IMR-90 (cell line): ENCODE results near the gene SDHC. TPM values are rescaled to one million over a fixed set of nuclear protein-coding genes. Genes with fewer than 3 reads are reported as not detected.

ENCODE experiments used
- ATAC-seq: fragments of 200-7000 bp; cut with Tn5 transposase; 2 replicates; pipeline ENCODE4 v1.9.1; 2020; ENCODE audit warnings: low read depth, mild to moderate bottlenecking, moderate library complexity
- BruUV-seq: library from RNA; stranded (reverse); fragments of 400-500 nt; replicated peaks from 2 replicates; lab custom pipeline; 2021; lab: Mats Ljungman, UMichigan
- CTCF ChIA-PET: fragments of 300-600 bp; formaldehyde crosslinking; extraction: SDS; loops from one replicate; lab custom pipeline; 2021; ENCODE audit warnings: antibody characterized with exemption; lab: Yijun Ruan, JAX
- POLR2A ChIA-PET: fragments of 300-600 bp; sonication (Branson Sonifier 250); formaldehyde crosslinking; loops from one replicate; lab custom pipeline; 2022; ENCODE audit warnings: antibody characterized with exemption; ENCODE audit not compliant: unreplicated experiment; lab: Charles Lee
- DNase-seq: peaks from one replicate; pipeline ENCODE4 v3.0.0; 2013
- H2AFZ ChIP-seq: replicated peaks from 2 replicates; pipeline ENCODE3; 2013; ENCODE audit warnings: low read length, mild to moderate bottlenecking; ENCODE audit not compliant: poor library complexity
- H2AK5ac ChIP-seq: 2 replicates; pipeline ENCODE4 v1.6.1; 2013; ENCODE audit warnings: low read depth, low read length, inconsistent platforms
- H2AK9ac ChIP-seq: replicated peaks from 2 replicates; pipeline ENCODE3; 2013; ENCODE audit warnings: mild to moderate bottlenecking, low read depth, low read length, moderate library complexity; ENCODE audit not compliant: poor library complexity
- H2BK120ac ChIP-seq: 2 replicates; pipeline ENCODE4 v1.6.1; 2013; ENCODE audit warnings: low read depth, low read length, inconsistent platforms
- H2BK15ac ChIP-seq: 3 replicates; pipeline ENCODE4 v1.6.1; 2013; ENCODE audit warnings: low read depth, low read length, inconsistent platforms
- H2BK20ac ChIP-seq: 2 replicates; pipeline ENCODE4 v1.6.1; 2013; ENCODE audit warnings: low read depth, mild to moderate bottlenecking, inconsistent platforms, low read length, moderate library complexity
- H2BK5ac ChIP-seq: 2 replicates; pipeline ENCODE4 v1.6.1; 2013; ENCODE audit warnings: mild to moderate bottlenecking, low read depth, low read length, inconsistent platforms; ENCODE audit not compliant: poor library complexity, severe bottlenecking
- H3K14ac ChIP-seq: replicated peaks from 2 replicates; pipeline ENCODE4 v1.6.1; 2013; ENCODE audit warnings: low read depth, low read length, inconsistent platforms
- H3K18ac ChIP-seq: 2 replicates; pipeline ENCODE4 v1.6.1; 2013; ENCODE audit warnings: low read depth, low read length, control low read depth
- H3K23ac ChIP-seq: 2 replicates; pipeline ENCODE4 v1.6.1; 2013; ENCODE audit warnings: low read depth, low read length, inconsistent platforms
- H3K27ac ChIP-seq: 2 replicates; pipeline ENCODE4 v1.5.1; 2013; ENCODE audit warnings: mild to moderate bottlenecking, control low read depth, low read length; ENCODE audit not compliant: insufficient read depth
- H3K27me3 ChIP-seq: 2 replicates; pipeline ENCODE4 v1.6.1; 2013; ENCODE audit warnings: low read length; ENCODE audit not compliant: control insufficient read depth, insufficient read depth
- H3K36me3 ChIP-seq: 2 replicates; pipeline ENCODE4 v1.6.1; 2013; ENCODE audit warnings: low read length, mixed read lengths; ENCODE audit not compliant: control insufficient read depth, insufficient read depth
- H3K4ac ChIP-seq: 2 replicates; pipeline ENCODE4 v1.6.1; 2013; ENCODE audit warnings: low read depth, low read length, inconsistent platforms
- H3K4me1 ChIP-seq: 2 replicates; pipeline ENCODE4 v1.6.1; 2013; ENCODE audit warnings: low read length, mixed read lengths; ENCODE audit not compliant: control insufficient read depth, insufficient read depth
- H3K4me2 ChIP-seq: 2 replicates; pipeline ENCODE4 v1.6.1; 2013; ENCODE audit warnings: low read depth, mild to moderate bottlenecking, control low read depth, low read length, moderate library complexity
- H3K4me3 ChIP-seq: 2 replicates; pipeline ENCODE4 v1.5.1; 2013; ENCODE audit warnings: low read depth, mild to moderate bottlenecking, control low read depth, low read length, moderate library complexity; ENCODE audit not compliant: insufficient read depth
- H3K56ac ChIP-seq: 2 replicates; pipeline ENCODE4 v1.6.1; 2013; ENCODE audit warnings: low read length, inconsistent platforms; ENCODE audit not compliant: insufficient read depth; ENCODE audit errors: extremely low read depth
- H3K79me1 ChIP-seq, 2 experiments: 2 replicates each; pipeline ENCODE4 v1.6.1; 2013; ENCODE audit warnings: low read length in 2 of 2, inconsistent platforms in 1 of 2, low read depth in 1 of 2
- H3K9ac ChIP-seq: 2 replicates; pipeline ENCODE4 v1.6.1; 2013; ENCODE audit warnings: low read depth, low read length, control low read depth
- H3K9me1 ChIP-seq: 2 replicates; pipeline ENCODE4 v1.6.1; 2013; ENCODE audit warnings: low read length, inconsistent platforms; ENCODE audit not compliant: insufficient read depth
- H3K9me3 ChIP-seq: 2 replicates; pipeline ENCODE4 v1.6.1; 2013; ENCODE audit warnings: low read length; ENCODE audit not compliant: control insufficient read depth, insufficient read depth
- H4K20me1 ChIP-seq: 2 replicates; pipeline ENCODE4 v1.6.1; 2013; ENCODE audit warnings: low read length, inconsistent platforms; ENCODE audit not compliant: insufficient read depth
- H4K5ac ChIP-seq: 2 replicates; pipeline ENCODE4 v1.6.1; 2013; ENCODE audit warnings: mild to moderate bottlenecking, low read depth, low read length, control low read depth
- H4K8ac ChIP-seq, 2 experiments: 2 replicates each; pipeline ENCODE4 v1.6.1; 2013; ENCODE audit warnings: low read depth in 2 of 2, low read length in 2 of 2, control low read depth in 1 of 2, inconsistent platforms in 1 of 2
- H4K91ac ChIP-seq: 2 replicates; pipeline ENCODE4 v1.6.1; 2013; ENCODE audit warnings: low read depth, low read length, inconsistent platforms; ENCODE audit not compliant: insufficient read depth
- CEBPB ChIP-seq: IDR thresholded peaks from 2 replicates; pipeline ENCODE4 v1.6.1; 2012; ENCODE audit warnings: low read depth, low read length, improper control_type of control experiment
- FOS ChIP-seq: fragments of 150-350 bp; IDR thresholded peaks from 2 replicates; pipeline ENCODE4 v1.6.1; 2016; ENCODE audit warnings: low read depth, low read length
- MAFK ChIP-seq: IDR thresholded peaks from 2 replicates; pipeline ENCODE4 v1.6.1; 2012; ENCODE audit warnings: low read depth, low read length, improper control_type of control experiment
- MXI1 ChIP-seq: IDR thresholded peaks from 2 replicates; pipeline ENCODE4 v1.6.1; 2012; ENCODE audit warnings: low read depth, mild to moderate bottlenecking, low read length, moderate library complexity, borderline replicate concordance
- NFE2L2 ChIP-seq: fragments of 150-350 bp; IDR thresholded peaks from 2 replicates; pipeline ENCODE4 v1.6.1; 2016; ENCODE audit warnings: low read depth, mild to moderate bottlenecking, low read length
- POLR2A ChIP-seq: IDR thresholded peaks from 2 replicates; pipeline ENCODE4 v1.6.1; 2012; ENCODE audit warnings: mild to moderate bottlenecking, low read depth, low read length
- RFX5 ChIP-seq: IDR thresholded peaks from 2 replicates; pipeline ENCODE4 v1.8.0; 2012; ENCODE audit warnings: low read depth, mild to moderate bottlenecking, low read length, moderate library complexity
- SMC3 ChIP-seq: fragments of 150-350 bp; IDR thresholded peaks from 2 replicates; pipeline ENCODE4 v1.6.1; 2016; ENCODE audit warnings: low read depth, mild to moderate bottlenecking, antibody characterized with exemption, low read length, moderate library complexity
- dilution Hi-C: fragments of 300-500 bp; cut with HindIII; formaldehyde crosslinking; loops from one replicate; pipeline ENCODE4 v1.14.3; 2018; ENCODE audit warnings: low sequenced_read_pairs; ENCODE audit not compliant: unreplicated experiment
- in situ Hi-C: fragments of 300-500 bp; cut with MboI; formaldehyde crosslinking; loops from 3 replicates; pipeline ENCODE4 v1.14.3; 2019; ENCODE audit warnings: low sequenced_read_pairs, inconsistent platforms, mixed read lengths
- intact Hi-C: fragments of 100-400 bp; cut with micrococcal nuclease; formaldehyde crosslinking; loops from 2 replicates; pipeline ENCODE4 v1.10.0; 2022
- polyA plus RNA-seq, 3 experiments: library from polyadenylated mRNA; depleted of rRNA; stranded (reverse); fragments of >200 nt; gene quantifications; 2 replicates each; pipeline ENCODE4 v1.2.3, GENCODE V29; 2012; ENCODE audit warnings: low replicate concordance in 1 of 3
- total RNA-seq: library from RNA; depleted of rRNA; stranded (reverse); fragments of >200 nt; gene quantifications from 2 replicates; pipeline ENCODE4 v1.2.3, GENCODE V29; 2012
- TF ChIP-seq, protein P1 (sequence below): conservative IDR thresholded peaks from 2 replicates; pipeline ENCODE4 v1.5.1; 2012; ENCODE audit warnings: mild to moderate bottlenecking, low read depth, low read length, improper control_type of control experiment
- TF ChIP-seq, protein P2 (sequence below): fragments of 150-350 bp; IDR thresholded peaks from 2 replicates; pipeline ENCODE4 v1.6.1; 2017; ENCODE audit warnings: mild to moderate bottlenecking, antibody characterized with exemption, low read length, low read depth

Gene SDHC
- total and polyA plus RNA-seq, 2 of the 4 experiments (the other 2 are of a cell fraction), result 158 to 235 TPM

DNA sequence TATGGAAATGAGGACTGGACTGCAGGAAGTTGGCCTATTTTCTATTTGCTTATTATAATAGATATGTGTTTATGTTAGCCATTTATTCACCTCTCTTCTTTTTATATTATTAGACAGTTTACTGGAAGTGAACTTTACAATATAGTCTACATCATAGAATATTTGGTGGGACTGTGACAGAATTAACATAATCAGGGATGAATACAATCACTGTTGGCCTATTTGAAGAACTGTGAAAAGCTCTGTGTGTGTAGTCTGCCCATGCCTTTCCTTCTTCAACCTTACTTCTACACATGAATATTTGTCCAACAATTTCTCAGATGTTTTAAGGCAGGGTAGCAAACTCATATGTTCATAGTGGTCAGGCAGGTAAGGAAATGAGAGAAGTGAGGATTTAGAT is 16.8 kb upstream of the SDHC start:
- no peak overlapping the region for H3K27ac ChIP-seq
- H2BK15ac ChIP-seq, result no peak overlapping the region
- no peak overlapping the region for H3K4me3 ChIP-seq
- H2BK120ac ChIP-seq, result no peak overlapping the region
- no peak overlapping the region for H3K56ac ChIP-seq
- ChIA-PET CTCF (no interaction called here), POLR2A (no interaction called here)
- intact Hi-C loops, result no loop called here
- H2BK5ac ChIP-seq, result no peak overlapping the region
- H3K4ac ChIP-seq, result no peak overlapping the region
- no peak overlapping the region for H4K8ac ChIP-seq
- DNase-seq (no peak), ATAC-seq (no peak)
- no peaks in the 10 kb centered on the region for H4K20me1 ChIP-seq
- no peaks in the 10 kb centered on the region for H3K9me3 ChIP-seq
- H3K4me1 ChIP-seq, result no peaks in the 10 kb centered on the region
- dilution Hi-C loops, result no loop called here
- TF ChIP-seq RFX5, result no peak
- TF ChIP-seq, protein P1, sequence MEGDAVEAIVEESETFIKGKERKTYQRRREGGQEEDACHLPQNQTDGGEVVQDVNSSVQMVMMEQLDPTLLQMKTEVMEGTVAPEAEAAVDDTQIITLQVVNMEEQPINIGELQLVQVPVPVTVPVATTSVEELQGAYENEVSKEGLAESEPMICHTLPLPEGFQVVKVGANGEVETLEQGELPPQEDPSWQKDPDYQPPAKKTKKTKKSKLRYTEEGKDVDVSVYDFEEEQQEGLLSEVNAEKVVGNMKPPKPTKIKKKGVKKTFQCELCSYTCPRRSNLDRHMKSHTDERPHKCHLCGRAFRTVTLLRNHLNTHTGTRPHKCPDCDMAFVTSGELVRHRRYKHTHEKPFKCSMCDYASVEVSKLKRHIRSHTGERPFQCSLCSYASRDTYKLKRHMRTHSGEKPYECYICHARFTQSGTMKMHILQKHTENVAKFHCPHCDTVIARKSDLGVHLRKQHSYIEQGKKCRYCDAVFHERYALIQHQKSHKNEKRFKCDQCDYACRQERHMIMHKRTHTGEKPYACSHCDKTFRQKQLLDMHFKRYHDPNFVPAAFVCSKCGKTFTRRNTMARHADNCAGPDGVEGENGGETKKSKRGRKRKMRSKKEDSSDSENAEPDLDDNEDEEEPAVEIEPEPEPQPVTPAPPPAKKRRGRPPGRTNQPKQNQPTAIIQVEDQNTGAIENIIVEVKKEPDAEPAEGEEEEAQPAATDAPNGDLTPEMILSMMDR, result no peak
- TF ChIP-seq CEBPB, result no peak
- no peak for TF ChIP-seq MXI1
- TF ChIP-seq NFE2L2, result no peak
- TF ChIP-seq MAFK, result no peak
- TF ChIP-seq, protein P2, sequence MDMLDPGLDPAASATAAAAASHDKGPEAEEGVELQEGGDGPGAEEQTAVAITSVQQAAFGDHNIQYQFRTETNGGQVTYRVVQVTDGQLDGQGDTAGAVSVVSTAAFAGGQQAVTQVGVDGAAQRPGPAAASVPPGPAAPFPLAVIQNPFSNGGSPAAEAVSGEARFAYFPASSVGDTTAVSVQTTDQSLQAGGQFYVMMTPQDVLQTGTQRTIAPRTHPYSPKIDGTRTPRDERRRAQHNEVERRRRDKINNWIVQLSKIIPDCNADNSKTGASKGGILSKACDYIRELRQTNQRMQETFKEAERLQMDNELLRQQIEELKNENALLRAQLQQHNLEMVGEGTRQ, result no peak
- no peak for TF ChIP-seq POLR2A
- TF ChIP-seq FOS, result no peak
- no peak for TF ChIP-seq SMC3
- no peak overlapping the region for H3K4me2 ChIP-seq
- no peak overlapping the region for H3K23ac ChIP-seq
- in situ Hi-C loops, result no loop called here
- no peak overlapping the region for H2AK5ac ChIP-seq
- no peak overlapping the region for H3K14ac ChIP-seq
- no peaks in the 10 kb centered on the region for H3K27me3 ChIP-seq
- H2AFZ ChIP-seq, result no peak overlapping the region
- no peaks in the 10 kb centered on the region for H3K9me1 ChIP-seq
- no peaks in the 10 kb centered on the region for H3K79me1 ChIP-seq
- no TSS peak for BruUV-seq
- no peak overlapping the region for H3K18ac ChIP-seq
- H4K91ac ChIP-seq, result no peak overlapping the region
- H3K9ac ChIP-seq, result no peak overlapping the region
- no peaks in the 10 kb centered on the region for H3K36me3 ChIP-seq
- H2AK9ac ChIP-seq, result no peak overlapping the region
- no peak overlapping the region for H2BK20ac ChIP-seq
- H4K5ac ChIP-seq, result no peak overlapping the region
